Smooth muscle cell (in vitro differentiated cells): Measurements from ENCODE around the gene RANBP1. TPM values are rescaled to one million over a fixed set of nuclear protein-coding genes. Genes with fewer than 3 reads are reported as not detected.
"Not testable (repeated sequence)": the region's sequence is repeated elsewhere in the genome, so short reads cannot be mapped to it uniquely, and the experiment has no call there.

ENCODE experiments used
- DNase-seq: peaks from one replicate; lab custom pipeline; 2025; ENCODE audit not compliant: unreplicated experiment; lab: John Stamatoyannopoulos, UW
- H2AFZ ChIP-seq: fragments of 200-600 bp; sonication (generic); 2 replicates; pipeline ENCODE4 v1.6.0; 2016; ENCODE audit warnings: antibody characterized with exemption, low read depth, mild to moderate bottlenecking
- H3F3A ChIP-seq: fragments of 200-600 bp; sonication (generic); 2 replicates; pipeline ENCODE4 v1.6.0; 2017; ENCODE audit warnings: antibody characterized with exemption, low read depth
- H3K27ac ChIP-seq: fragments of 200-600 bp; sonication (generic); 2 replicates; pipeline ENCODE4 v1.5.1; 2016; ENCODE audit warnings: low read depth, mild to moderate bottlenecking
- H3K27me3 ChIP-seq: fragments of 200-600 bp; sonication (generic); 2 replicates; pipeline ENCODE4 v1.6.1; 2016; ENCODE audit warnings: low read depth, mild to moderate bottlenecking
- H3K36me3 ChIP-seq: fragments of 200-600 bp; sonication (generic); 2 replicates; pipeline ENCODE4 v1.5.1; 2016; ENCODE audit warnings: low read depth
- H3K4me1 ChIP-seq: fragments of 200-600 bp; sonication (generic); 2 replicates; pipeline ENCODE4 v1.5.1; 2016; ENCODE audit warnings: low read depth
- H3K4me2 ChIP-seq: fragments of 200-600 bp; sonication (generic); 2 replicates; pipeline ENCODE4 v1.6.0; 2016; ENCODE audit warnings: mild to moderate bottlenecking
- H3K4me3 ChIP-seq: fragments of 200-600 bp; sonication (generic); 2 replicates; pipeline ENCODE4 v1.5.1; 2016; ENCODE audit warnings: mild to moderate bottlenecking
- H3K79me2 ChIP-seq: fragments of 200-600 bp; sonication (generic); 2 replicates; pipeline ENCODE4 v1.6.0; 2016; ENCODE audit warnings: low read depth, mild to moderate bottlenecking
- H3K9ac ChIP-seq: fragments of 200-600 bp; sonication (generic); 2 replicates; pipeline ENCODE4 v1.6.0; 2016; ENCODE audit warnings: low read depth
- H3K9me3 ChIP-seq: fragments of 200-600 bp; sonication (generic); replicated peaks from 2 replicates; pipeline ENCODE4 v1.5.1; 2016; ENCODE audit warnings: low read depth
- H4K20me1 ChIP-seq: fragments of 200-600 bp; sonication (generic); 2 replicates; pipeline ENCODE4 v1.6.0; 2016; ENCODE audit warnings: low read depth
- WGBS: methylation state at CpG from one replicate; pipeline ENCODE4 v1.1.7; 2016; ENCODE audit warnings: low lambda C conversion rate; 5-methylcytosine and 5-hydroxymethylcytosine counted together
- polyA plus RNA-seq: library from polyadenylated mRNA; unstranded; fragments of >200 nt; fragmentation: Nextera tagmentation; extraction: Ambion mirVana; gene quantifications from 2 replicates; pipeline ENCODE4 v1.2.1, GENCODE V29; 2016
- total RNA-seq: library from RNA; depleted of rRNA; stranded (reverse); fragments of >200 nt; gene quantifications from 2 replicates; pipeline ENCODE4 v1.2.3, GENCODE V29; 2014
- TF ChIP-seq, protein P1 (sequence below): fragments of 200-600 bp; sonication (generic); IDR thresholded peaks from 2 replicates; pipeline ENCODE4 v1.5.1; 2017; ENCODE audit warnings: borderline replicate concordance, mild to moderate bottlenecking, antibody characterized with exemption; ENCODE audit not compliant: insufficient read depth, poor library complexity, severe bottlenecking

RANBP1 gene
- total and polyA plus RNA-seq, 2 experiments from 2014 or later: 235 to 331 TPM

DNA sequence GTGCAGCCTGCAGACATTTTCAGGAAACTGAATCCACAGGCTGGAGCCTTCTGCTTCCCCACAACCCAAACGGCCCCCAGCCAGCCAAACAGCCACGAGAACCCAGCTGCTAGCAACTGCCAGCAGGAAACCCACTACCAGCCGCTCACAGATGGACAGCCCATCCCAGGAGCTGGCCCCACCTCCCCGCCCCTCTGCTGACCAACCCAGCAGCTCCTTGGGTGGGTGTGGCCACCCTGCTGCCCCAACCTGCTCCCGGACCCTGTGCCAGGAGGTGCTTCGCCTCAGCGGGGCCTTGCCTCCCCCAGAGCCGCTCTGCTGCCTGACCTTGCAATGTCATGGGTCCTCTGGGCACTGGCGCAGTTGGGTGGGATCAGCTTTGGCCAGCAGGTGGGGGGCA lies 43.2 kb downstream of the RANBP1 start:
- H3K36me3 ChIP-seq: no peaks in the 10 kb centered on the region
- H3K9ac ChIP-seq: no peak overlapping the region
- H3K27me3 ChIP-seq: no peaks in the 10 kb centered on the region
- no peak overlapping the region for H3K27ac ChIP-seq
- TF ChIP-seq, protein P1, sequence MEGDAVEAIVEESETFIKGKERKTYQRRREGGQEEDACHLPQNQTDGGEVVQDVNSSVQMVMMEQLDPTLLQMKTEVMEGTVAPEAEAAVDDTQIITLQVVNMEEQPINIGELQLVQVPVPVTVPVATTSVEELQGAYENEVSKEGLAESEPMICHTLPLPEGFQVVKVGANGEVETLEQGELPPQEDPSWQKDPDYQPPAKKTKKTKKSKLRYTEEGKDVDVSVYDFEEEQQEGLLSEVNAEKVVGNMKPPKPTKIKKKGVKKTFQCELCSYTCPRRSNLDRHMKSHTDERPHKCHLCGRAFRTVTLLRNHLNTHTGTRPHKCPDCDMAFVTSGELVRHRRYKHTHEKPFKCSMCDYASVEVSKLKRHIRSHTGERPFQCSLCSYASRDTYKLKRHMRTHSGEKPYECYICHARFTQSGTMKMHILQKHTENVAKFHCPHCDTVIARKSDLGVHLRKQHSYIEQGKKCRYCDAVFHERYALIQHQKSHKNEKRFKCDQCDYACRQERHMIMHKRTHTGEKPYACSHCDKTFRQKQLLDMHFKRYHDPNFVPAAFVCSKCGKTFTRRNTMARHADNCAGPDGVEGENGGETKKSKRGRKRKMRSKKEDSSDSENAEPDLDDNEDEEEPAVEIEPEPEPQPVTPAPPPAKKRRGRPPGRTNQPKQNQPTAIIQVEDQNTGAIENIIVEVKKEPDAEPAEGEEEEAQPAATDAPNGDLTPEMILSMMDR: no peak
- H3F3A ChIP-seq: no peaks in the 10 kb centered on the region
- WGBS: 46% methylated on average over 9 of the region's 9 CpGs
- H3K79me2 ChIP-seq: no peaks in the 10 kb centered on the region
- H4K20me1 ChIP-seq: no peaks in the 10 kb centered on the region
- no peaks in the 10 kb centered on the region for H3K4me1 ChIP-seq
- DNase-seq: no peak
- no peaks in the 10 kb centered on the region for H3K9me3 ChIP-seq
- H3K4me2 ChIP-seq: no peak overlapping the region
- no peak overlapping the region for H3K4me3 ChIP-seq
- no peak overlapping the region for H2AFZ ChIP-seq

DNA sequence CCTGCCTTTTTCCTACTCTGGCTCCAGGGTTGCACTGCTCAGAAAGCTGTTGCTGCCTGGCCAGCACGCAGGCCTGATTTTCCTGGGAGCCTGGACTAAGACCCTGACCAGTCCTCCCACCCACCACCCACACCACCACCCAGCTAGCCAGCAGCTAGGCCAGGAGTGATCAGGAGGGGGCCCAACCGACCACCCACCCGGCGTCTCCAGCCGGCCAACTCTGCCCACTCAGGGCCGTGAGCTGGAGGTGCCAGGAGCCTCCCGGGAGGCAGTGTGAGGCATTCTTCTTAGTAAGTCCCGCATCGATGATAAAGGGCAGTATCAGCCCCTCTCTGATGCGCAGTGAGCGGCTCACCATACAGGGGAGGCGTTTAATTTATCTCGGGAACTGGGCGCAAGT lies 43.6 kb downstream of the RANBP1 start:
- not testable (repeated sequence) for H3K79me2 ChIP-seq, DNase-seq, H3K4me1 ChIP-seq, H3F3A ChIP-seq, H3K9me3 ChIP-seq, H4K20me1 ChIP-seq, H2AFZ ChIP-seq, H3K4me2 ChIP-seq, H3K36me3 ChIP-seq, H3K27ac ChIP-seq, H3K4me3 ChIP-seq, H3K9ac ChIP-seq, H3K27me3 ChIP-seq
- 91% methylated on average over 10 of the region's 14 CpGs for WGBS

DNA sequence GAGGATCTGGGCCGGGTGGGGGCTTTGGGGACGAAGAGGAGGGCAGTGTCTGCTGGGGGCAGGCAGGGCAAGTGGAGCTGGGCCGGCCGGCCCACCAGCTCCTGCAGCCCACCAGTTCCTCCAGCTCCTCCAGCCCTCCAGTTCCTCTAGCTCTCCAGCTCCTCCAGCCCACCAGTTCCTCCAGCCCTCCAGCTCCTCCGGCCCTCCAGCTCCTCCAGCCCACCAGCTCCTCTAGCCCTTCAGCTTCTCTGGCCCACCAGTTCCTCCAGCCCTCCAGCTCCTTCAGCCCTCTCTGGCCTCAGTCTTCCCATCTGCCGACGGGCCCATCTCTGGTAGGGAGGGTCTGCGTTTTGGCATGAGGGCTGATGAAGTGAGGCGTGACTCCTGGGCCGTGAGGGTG lies 44.1 kb downstream of the RANBP1 start:
- no peak overlapping the region for H3K4me3 ChIP-seq
- H3K27ac ChIP-seq: no peak overlapping the region
- 94% methylated on average over 7 of the region's 10 CpGs for WGBS
- no peak overlapping the region for H3K4me2 ChIP-seq
- H3K27me3 ChIP-seq: no peaks in the 10 kb centered on the region
- no peaks in the 10 kb centered on the region for H3F3A ChIP-seq
- H3K4me1 ChIP-seq: no peaks in the 10 kb centered on the region
- no peaks in the 10 kb centered on the region for H3K79me2 ChIP-seq
- H2AFZ ChIP-seq: no peak overlapping the region
- H3K9ac ChIP-seq: no peak overlapping the region
- H4K20me1 ChIP-seq: no peaks in the 10 kb centered on the region
- no peaks in the 10 kb centered on the region for H3K36me3 ChIP-seq
- no peak for DNase-seq
- TF ChIP-seq, protein P1: no peak
- H3K9me3 ChIP-seq: no peaks in the 10 kb centered on the region

DNA sequence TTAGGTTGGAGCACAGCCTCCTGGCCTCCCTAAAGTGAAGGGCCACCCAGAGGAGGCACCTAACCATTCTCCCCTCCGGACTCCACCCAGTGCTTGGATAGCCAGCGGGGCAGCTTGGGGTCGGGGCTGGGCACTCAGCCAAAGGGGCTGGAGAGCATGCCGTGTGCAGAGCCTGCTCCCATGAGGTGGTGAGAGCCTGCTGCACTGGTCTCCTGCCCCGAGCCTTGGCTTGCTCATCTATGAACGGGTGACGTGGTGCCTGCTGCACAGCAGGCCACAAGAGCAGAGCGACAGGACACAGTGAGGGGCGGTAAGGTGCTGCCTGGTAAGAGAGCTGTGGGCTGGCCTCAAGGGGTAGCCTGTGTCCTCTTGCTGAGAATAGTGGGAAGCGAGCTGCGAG lies 49.0 kb downstream of the RANBP1 start:
- WGBS: 99% methylated on average over 11 of the region's 11 CpGs
- TF ChIP-seq, protein P1: no peak
- H4K20me1 ChIP-seq: no peaks in the 10 kb centered on the region
- H3K27me3 ChIP-seq: no peaks in the 10 kb centered on the region
- H3K36me3 ChIP-seq: no peaks in the 10 kb centered on the region
- H3K4me2 ChIP-seq: no peak overlapping the region
- H3F3A ChIP-seq: no peaks in the 10 kb centered on the region
- H3K9ac ChIP-seq: no peak overlapping the region
- H3K4me1 ChIP-seq: no peaks in the 10 kb centered on the region
- no peak for DNase-seq
- no peak overlapping the region for H3K4me3 ChIP-seq
- no peaks in the 10 kb centered on the region for H3K79me2 ChIP-seq
- no peak overlapping the region for H2AFZ ChIP-seq
- no peak overlapping the region for H3K27ac ChIP-seq
- H3K9me3 ChIP-seq: no peaks in the 10 kb centered on the region
